OCI-LY1 (cell line): ENCODE data around the gene IFNGR2.

Experiments
- H2AFZ ChIP-seq: fragments of 200-600 bp; sonication (generic), shearing (Covaris generic); 2 replicates; pipeline ENCODE4 v1.6.0; 2014; ENCODE audit warnings: antibody characterized with exemption, mild to moderate bottlenecking, low read length
- H3F3A ChIP-seq: fragments of 200-600 bp; sonication (generic), shearing (Covaris generic); 2 replicates; pipeline ENCODE4 v1.6.0; 2014; ENCODE audit warnings: mild to moderate bottlenecking, antibody characterized with exemption, low read length, moderate library complexity; ENCODE audit not compliant: insufficient read depth
- H3K27ac ChIP-seq: fragments of 200-600 bp; sonication (generic); 2 replicates; pipeline ENCODE4 v1.5.1; 2014; ENCODE audit warnings: low read length, mixed run types, mild to moderate bottlenecking, low read depth; ENCODE audit not compliant: poor library complexity, severe bottlenecking
- H3K27me3 ChIP-seq: fragments of 200-600 bp; sonication (generic); 2 replicates; pipeline ENCODE4 v1.6.0; 2014; ENCODE audit warnings: antibody characterized with exemption, mild to moderate bottlenecking, low read length, moderate library complexity; ENCODE audit not compliant: insufficient read depth
- H3K36me3 ChIP-seq: fragments of 200-600 bp; sonication (generic); 2 replicates; pipeline ENCODE4 v1.6.1; 2014; ENCODE audit warnings: mild to moderate bottlenecking, antibody characterized with exemption, low read length, moderate library complexity, mixed read lengths; ENCODE audit not compliant: insufficient read depth
- H3K4me1 ChIP-seq: fragments of 200-600 bp; sonication (generic); 2 replicates; pipeline ENCODE4 v1.5.1; 2014; ENCODE audit warnings: mild to moderate bottlenecking, low read length, moderate library complexity; ENCODE audit not compliant: insufficient read depth, severe bottlenecking
- H3K4me2 ChIP-seq: fragments of 200-600 bp; sonication (generic), shearing (Covaris generic); 2 replicates; pipeline ENCODE4 v1.6.1; 2014; ENCODE audit warnings: low read length
- H3K4me3 ChIP-seq: fragments of 200-600 bp; sonication (generic); 2 replicates; pipeline ENCODE4 v1.5.1; 2014; ENCODE audit warnings: low read length, low read depth, mild to moderate bottlenecking, mixed read lengths; ENCODE audit not compliant: poor library complexity, severe bottlenecking
- H3K79me2 ChIP-seq: fragments of 200-600 bp; shearing (Covaris generic); 2 replicates; pipeline ENCODE4 v1.6.1; 2016; ENCODE audit warnings: mixed run types, low read length, mixed read lengths; ENCODE audit not compliant: insufficient read depth
- H3K9ac ChIP-seq: fragments of 200-600 bp; sonication (generic), shearing (Covaris generic); 2 replicates; pipeline ENCODE4 v1.6.1; 2014; ENCODE audit warnings: mild to moderate bottlenecking, low read length, mixed read lengths
- H3K9me2 ChIP-seq: fragments of 200-600 bp; sonication (generic), shearing (Covaris generic); 2 replicates; pipeline ENCODE4 v1.6.1; 2014; ENCODE audit warnings: low read depth, mild to moderate bottlenecking, low read length, mixed read lengths
- H3K9me3 ChIP-seq: fragments of 200-600 bp; shearing (Covaris generic); 2 replicates; pipeline ENCODE4 v1.6.1; 2014; ENCODE audit warnings: low read length, mixed read lengths
- H4K20me1 ChIP-seq: fragments of 200-600 bp; sonication (generic), shearing (Covaris generic); 2 replicates; pipeline ENCODE4 v1.6.0; 2016; ENCODE audit warnings: mild to moderate bottlenecking, low read length; ENCODE audit not compliant: insufficient read depth
- CTCF ChIP-seq: fragments of 200-600 bp; sonication (generic), shearing (Covaris generic); IDR thresholded peaks from 2 replicates; pipeline ENCODE4 v1.5.1; 2017; ENCODE audit warnings: mild to moderate bottlenecking, antibody characterized with exemption, low read length, moderate library complexity, mixed read lengths
- EZH2 ChIP-seq: fragments of 200-600 bp; sonication (generic), shearing (Covaris generic); IDR thresholded peaks from 2 replicates; pipeline ENCODE4 v1.8.0; 2017; ENCODE audit warnings: borderline replicate concordance, mixed run types, mild to moderate bottlenecking, antibody characterized with exemption, low read length, moderate library complexity, mixed read lengths

The IFNGR2 gene

GRCh38 chr21:33403128-33403785 is at the start of gene IFNGR2:
Gene IFNGR2, plus strand, starts transcription at chr21:33403413. Its CDS starts 131 bp downstream, at chr21:33403544.
- Histone ChIP-seq H3K4me1 (peaks cover 48% of the 10 kb centered on the region), H3K9me3 (no peaks in the 10 kb centered on the region), H3K4me2 (peak within 1 kb of the TSS; percentile 100), H3F3A (no peaks in the 10 kb centered on the region; the same call in 1 of the 2 replicates), H3K4me3 (peak within 1 kb of the TSS; percentile 98), H3K27ac (peak within 1 kb of the TSS; percentile 94), H3K27me3 (no peaks in the 10 kb centered on the region), H3K36me3 (peaks cover 15% of the 10 kb centered on the region; the same call in 1 of the 2 replicates), H2AFZ (peak within 1 kb of the TSS; percentile 31), H4K20me1 (no peaks in the 10 kb centered on the region), H3K9me2 (no peaks in the 10 kb centered on the region), H3K79me2 (peaks cover 47% of the 10 kb centered on the region), H3K9ac (peak within 1 kb of the TSS; percentile 100)
- TF ChIP-seq CTCF = no peak
- no peak for TF ChIP-seq EZH2

GRCh38 chr21:33355355-33355754 is 47.9 kb upstream of the IFNGR2 start:
- Histone ChIP-seq H3K9ac (no peak overlapping the region), H3K27me3 (no peaks in the 10 kb centered on the region), H3K4me3 (no peak overlapping the region), H3K9me2 (no peaks in the 10 kb centered on the region), H3K79me2 (no peaks in the 10 kb centered on the region), H2AFZ (no peak overlapping the region), H3K9me3 (no peaks in the 10 kb centered on the region), H3K4me1 (peaks cover 10% of the 10 kb centered on the region), H3K27ac (no peak overlapping the region), H4K20me1 (no peaks in the 10 kb centered on the region), H3K36me3 (peaks cover 53% of the 10 kb centered on the region), H3F3A (no peaks in the 10 kb centered on the region), H3K4me2 (no peak overlapping the region)
- TF ChIP-seq EZH2 = no peak
- TF ChIP-seq CTCF = no peak

DNA sequence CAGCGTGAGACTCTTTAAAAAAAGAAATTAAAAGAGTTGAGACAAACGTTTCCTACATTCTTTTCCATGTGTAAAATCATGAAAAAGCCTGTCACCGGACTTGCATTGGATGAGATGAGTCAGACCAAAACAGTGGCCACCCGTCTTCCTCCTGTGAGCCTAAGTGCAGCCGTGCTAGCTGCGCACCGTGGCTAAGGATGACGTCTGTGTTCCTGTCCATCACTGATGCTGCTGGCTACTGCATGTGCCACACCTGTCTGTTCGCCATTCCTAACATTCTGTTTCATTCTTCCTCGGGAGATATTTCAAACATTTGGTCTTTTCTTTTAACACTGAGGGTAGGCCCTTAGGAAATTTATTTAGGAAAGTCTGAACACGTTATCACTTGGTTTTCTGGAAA is 47.2 kb upstream of the IFNGR2 start:
- Histone ChIP-seq H3K79me2 (no peaks in the 10 kb centered on the region), H3K27ac (no peak overlapping the region), H3K4me1 (peaks cover 16% of the 10 kb centered on the region), H3K9me2 (no peaks in the 10 kb centered on the region), H3K4me2 (no peak overlapping the region), H2AFZ (no peak overlapping the region), H3K9me3 (no peaks in the 10 kb centered on the region), H3F3A (no peaks in the 10 kb centered on the region), H4K20me1 (no peaks in the 10 kb centered on the region), H3K27me3 (no peaks in the 10 kb centered on the region), H3K36me3 (peaks cover 46% of the 10 kb centered on the region), H3K9ac (no peak overlapping the region), H3K4me3 (no peak overlapping the region)
- TF ChIP-seq EZH2 = no peak
- no peak for TF ChIP-seq CTCF
